GM19023 (cell line): ENCODE results near the gene SCAF8.

ENCODE experiments used
- ATAC-seq: cut with Tn5 transposase; IDR thresholded peaks from one replicate; pipeline ENCODE4 v1.9.1; 2021; ENCODE audit warnings: mild to moderate bottlenecking, moderate library complexity; ENCODE audit not compliant: unreplicated experiment

SCAF8 gene

DNA sequence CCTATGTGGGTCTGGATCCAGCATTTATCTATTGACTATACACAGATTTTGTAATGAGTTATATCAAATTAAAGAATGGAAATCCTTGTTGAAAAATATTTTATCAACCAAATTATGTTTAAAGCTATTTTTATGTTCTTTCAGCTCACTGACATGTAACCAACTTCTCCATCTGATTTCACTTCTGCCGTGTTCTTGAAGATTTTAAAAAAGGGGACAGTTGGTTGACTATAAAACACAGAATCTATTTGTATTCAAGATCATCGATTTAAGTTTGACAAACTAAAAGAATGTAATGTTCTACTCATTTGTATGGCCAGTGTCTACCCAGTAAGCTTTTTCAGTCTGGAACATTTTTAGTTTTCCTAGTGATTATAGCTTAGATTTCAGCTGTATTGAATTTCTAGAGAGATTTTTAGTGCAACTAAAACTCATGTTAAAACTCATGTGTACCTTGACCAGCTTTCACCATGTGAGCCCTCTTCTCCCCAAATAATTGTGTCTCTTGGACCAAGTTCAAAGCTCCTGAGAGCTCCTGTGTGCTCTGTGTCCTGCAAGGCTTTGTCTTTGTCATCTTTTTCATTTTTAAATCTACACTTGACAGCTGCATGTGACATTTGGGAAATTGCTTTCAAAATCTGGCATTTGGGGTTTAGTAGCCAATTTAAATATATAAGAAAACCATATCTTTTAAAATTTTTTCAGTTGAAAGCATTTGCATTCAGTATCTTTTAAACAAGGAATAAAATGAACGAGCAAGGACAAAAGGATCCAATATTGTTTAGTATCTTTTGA is 143.5 kb downstream of the SCAF8 start:
- no peak for ATAC-seq

DNA sequence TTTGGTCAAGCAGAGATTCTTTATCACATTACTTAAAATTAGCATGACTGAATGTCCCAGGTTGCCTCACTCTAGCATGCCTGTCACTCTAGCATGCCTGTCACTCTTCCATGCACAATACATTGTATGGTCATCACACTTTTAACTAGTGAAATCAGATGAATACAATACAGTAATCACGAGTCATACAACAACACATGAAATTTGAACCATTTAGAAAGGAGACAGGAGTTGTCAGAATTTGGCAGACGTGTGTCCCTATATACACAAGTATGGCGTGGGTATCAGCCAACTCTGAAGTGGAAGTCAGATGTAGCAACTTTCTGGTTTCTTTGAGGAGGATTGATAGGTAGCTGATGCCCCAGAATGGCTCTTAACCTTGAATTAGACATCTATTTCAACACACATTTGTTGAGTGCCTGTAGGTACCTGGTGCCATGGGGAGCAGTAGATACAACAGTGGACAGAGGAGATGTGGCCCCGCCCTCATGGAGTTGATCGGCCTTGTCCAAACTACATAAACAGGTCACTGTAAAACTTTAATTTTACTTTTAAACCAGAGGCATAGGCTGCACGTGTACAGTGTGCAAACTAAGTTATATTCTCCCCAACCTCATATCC is 145.8 kb downstream of the SCAF8 start:
- no peak for ATAC-seq

DNA sequence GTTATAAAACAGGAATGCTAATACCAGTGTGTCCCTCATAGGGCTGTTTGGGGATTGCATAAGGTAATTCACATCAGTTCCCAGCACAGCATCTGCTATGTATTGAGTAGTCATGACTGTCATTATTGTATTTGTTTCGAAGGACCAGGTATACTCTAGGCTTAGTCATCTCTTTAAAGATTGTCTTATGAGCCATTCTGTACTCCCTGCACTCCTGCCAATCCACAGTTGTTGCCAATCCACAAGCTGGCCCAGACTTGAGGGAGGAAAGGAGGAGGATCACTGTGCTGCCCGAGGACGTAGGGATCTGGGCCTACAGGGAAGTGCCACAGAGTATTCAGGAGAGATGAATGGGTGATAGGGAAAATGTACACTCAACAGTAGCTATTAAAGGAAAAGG is 148.9 kb downstream of the SCAF8 start:
- no peak for ATAC-seq
